GM21367 (cell line): ENCODE measurements around the gene VPS33A.
"Not testable (repeated sequence)": the region's sequence is repeated elsewhere in the genome, so short reads cannot be mapped to it uniquely, and the experiment has no call there.

Source experiments
- ATAC-seq: cut with Tn5 transposase; IDR thresholded peaks from one replicate; pipeline ENCODE4 v1.9.1; 2021; ENCODE audit not compliant: unreplicated experiment

VPS33A gene

DNA sequence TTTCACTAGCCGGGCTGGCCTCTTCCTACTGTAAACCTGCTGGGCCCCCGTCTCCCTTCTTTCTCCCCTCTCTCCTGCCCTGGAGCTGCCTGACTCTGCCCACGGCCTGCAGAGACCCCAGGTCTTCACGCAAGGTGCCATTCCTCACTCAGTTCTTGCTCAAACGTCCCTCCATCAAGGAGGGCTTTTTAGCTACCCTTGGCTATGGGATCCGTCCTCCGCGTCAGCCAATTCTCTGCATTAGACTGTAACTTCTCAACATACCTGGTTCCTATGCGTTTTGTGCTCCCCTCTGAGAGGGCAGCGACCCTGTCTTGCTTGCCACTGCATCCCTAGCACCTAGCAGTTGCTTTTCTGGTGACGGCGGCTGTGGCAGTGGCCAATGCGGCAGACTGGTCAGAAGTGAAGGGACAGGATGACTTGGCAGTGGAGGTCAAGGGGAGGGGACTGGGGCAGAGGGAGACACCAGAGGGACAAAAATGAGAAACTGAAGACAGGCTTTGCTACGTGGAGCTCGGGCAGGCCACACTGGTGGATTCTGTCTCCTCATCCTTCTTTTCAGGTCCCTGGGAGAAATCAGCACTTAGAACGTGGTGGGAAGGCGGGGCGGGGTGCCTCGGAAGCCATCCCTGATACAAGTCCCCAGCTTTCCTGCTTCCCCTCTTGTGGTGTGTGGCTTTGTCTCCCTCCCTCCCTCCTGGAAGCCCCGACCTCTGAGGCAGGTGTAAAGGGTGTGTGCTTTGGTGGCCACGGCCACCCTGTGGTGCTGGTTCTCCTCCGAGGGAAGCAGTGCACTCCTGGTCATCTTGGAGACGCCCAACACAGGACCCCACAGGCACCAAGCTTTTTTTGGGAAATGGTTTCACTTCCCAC, 61.0 kb downstream of the VPS33A start:
- ATAC-seq, result no peak

DNA sequence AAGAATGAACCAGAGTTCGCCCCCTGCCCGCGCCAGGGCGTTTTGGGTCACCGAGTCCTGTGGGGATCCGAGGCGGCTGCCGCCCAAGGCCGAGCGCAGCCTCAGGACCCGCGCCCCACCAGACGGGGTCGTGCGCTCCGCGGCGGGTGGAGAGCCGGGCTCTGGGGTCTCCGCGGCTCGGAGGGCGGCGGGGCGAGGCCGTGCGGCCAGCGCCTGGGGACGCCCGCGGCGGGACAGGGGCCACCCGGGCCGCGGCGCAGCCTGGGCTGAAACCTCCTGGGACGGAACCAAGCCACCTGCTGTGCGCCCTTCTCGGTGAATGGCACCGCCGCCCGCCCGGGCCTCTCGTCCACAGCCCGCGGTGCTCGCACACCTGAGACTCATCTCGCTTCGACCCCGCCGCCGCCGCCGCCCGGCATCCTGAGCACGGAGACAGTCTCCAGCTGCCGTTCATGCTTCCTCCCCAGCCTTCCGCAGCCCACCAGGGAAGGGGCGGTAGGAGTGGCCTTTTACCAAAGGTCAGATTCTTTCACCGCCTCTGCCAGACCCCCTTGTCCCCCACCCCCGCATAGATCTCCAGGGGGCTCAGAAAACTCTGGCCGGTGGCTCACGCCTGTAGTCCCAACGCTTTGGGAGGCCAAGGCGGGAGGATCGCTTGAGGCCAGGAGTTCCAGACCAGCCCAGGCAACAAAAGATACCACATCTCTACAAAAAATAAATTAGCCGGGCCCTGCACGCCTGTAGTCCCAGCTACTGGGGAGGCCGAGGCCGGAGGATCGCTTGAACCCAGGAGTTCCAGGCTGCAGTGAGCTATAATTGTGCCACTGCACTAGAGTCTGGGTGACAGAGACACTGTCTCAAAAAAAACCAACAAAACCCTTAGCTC, 61.9 kb downstream of the VPS33A start:
- ATAC-seq, result no peak

DNA sequence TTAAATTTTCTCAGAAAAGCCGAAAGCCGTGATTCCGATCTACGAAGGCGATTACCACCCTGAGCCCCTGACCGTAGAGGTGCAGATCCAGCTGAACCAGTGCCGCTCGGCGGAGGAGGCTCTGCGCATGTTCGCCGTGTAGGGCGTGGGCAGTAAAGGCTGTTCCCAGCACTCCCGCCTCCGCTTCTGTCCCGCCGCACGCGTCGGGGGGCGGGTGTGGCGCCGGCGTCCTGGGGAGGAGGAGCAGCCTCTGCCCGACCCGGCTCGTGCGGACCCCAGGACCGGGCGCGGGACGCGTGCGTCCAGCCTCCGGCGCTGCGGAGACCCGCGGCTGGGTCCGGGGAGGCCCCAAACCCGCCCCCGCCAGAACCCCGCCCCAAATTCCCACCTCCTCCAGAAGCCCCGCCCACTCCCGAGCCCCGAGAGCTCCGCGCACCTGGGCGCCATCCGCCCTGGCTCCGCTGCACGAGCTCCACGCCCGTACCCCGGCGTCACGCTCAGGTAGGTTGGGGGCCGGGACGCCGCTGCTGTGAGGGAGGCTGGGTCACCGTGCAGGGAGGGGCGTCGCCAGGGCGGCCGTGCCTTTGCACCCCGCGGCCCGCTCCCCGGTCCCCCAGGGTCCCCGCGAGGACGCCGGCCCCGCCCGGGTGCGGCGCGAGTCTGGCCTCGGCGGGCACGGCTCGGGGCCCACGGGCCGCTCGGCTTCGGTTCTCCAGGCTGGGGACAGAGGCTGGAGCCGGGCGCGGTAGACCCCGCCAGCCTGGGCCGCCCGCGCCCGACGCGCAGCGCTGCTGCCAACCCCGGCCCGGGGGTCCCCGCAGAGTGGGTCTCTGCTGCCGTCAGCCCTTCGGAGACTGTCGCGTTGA, 62.8 kb downstream of the VPS33A start, which contains the start of gene B3GNT4:
B3GNT4 (plus strand) TSS at position 409 of the 866 bp plus-strand sequence. CDS start 910 bp downstream, outside the sequence.
- no peak for ATAC-seq

DNA sequence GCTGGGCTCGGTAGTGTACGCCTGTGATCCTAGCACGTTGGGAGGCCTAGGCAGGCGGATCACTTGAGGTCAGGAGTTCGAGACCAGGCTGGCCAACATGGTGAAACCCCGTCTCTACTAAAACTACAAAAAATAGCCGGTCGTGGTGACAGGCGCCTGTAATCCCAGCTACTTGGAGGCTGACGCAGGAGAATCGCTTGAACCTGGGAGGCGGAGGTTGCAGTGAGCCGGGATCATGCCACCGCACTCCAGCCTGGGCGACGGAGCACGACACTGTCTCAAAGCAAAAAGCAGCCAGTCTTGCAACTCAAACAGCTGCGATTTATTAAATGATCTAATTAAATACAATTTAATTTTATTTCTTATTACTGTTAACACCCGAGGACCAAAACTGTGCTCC, 63.5 kb downstream of the VPS33A start:
- ATAC-seq, result not testable (repeated sequence)

DNA sequence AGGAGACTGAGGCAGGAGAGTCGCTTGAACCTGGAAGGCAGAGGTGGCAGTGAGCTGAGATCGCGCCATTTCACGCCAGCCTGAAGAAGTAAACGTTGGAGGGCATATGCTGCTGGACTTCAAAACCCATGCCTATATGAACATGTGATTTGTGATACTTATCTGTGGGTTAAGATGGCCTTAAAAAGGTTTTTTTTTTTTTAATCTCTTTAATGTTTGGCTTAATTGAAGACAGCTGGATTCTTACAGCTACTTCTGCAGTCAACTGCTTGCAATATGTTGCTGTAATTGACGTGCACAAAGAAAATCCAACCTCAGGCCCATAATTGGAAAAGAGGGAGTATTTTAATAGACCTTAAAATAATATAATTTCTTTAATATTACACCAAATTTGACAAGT, 64.3 kb downstream of the VPS33A start:
- no peak for ATAC-seq

DNA sequence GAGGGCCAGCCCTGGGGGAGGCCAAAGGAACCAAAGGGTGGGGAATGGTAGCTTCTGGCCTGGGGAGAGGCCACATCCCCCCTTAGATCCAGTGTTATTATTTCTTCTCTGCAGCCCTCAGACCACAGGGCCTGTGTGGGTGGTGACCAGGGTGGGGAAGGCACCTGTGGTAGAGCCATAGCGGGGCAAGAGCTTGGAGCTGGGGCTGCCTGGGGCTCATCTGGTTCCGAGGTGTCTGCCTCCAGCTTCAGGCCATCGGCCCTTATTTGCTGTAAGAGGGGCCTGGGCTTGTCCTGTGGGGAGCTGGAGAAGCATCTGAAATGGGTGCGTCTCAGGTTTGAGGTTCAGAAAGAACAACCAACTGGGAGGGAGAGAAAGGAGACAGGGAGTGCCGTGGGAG, 64.9 kb downstream of the VPS33A start:
- no peak for ATAC-seq

DNA sequence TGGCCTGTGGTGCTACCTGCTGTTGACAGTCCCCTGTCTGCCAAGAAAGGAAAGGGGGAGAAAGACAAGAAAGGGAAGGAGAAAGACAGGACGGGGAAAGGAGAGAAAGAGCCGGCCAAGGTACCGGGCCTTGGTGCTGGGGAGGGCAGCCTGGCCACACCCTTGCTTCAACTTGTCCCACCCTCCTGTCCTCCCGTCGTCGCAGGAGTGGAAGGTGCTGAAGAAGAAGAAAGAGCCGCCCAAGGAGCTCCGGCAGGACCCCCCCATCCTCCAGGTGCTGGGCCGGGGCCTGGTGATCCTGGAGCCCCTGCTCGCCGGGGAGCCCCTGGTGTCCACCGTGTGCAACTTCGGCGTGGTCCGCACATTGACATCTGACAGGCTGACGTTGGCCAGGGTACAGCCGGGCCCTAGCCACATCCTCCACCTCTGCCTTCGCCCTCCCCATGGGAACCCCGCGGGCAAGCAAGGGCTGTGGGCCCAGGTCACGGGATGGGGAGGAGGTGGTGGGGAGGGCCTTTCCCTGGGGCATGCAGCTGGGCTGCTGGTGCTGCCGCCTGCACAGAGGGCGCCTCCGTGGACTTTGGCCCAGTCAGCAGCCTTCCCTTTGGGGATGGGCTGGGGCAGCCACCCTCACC, 65.6 kb downstream of the VPS33A start:
- ATAC-seq, result no peak

DNA sequence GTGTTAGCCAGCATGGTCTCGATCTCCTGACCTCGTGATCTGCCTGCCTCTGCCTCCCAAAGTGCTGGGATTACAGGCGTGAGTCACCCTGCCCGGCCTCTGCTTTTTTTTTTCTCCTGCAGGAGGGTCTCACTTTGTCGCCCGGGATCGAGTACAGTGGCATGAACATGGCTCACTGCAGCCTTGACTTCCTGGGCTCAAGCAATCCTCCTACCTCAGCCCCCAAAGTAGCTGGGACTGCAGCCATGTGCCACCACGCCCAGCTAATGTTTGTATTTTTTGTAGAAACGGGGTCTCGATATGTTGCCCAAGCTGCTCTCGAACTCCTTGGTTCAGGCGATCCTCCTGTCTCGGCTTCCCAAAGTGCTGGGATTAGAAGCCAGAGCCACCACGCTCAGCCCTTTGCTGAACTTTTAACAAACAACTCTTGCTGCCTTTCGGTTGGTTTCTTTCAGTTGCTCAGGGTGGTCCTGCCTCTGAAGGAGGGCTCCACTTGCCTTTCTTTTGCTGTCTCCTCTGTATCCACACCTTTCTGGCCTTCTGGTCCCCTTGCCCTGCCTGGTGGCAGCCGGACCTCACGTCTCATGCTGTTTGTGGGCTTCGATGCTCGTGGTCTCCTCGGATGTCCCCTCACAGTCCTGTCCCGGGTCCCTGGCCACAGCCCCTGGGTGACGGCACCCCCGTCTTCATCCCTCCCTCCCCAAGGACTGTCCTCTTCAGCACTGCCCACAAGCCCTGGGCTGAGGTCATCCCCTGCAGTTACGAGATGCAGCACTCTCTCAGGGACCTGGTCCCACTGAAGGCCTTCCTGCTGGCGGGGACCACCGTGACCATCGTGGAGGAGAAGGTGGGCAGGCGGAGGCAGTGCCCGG, 66.6 kb downstream of the VPS33A start:
- ATAC-seq, result no peak

DNA sequence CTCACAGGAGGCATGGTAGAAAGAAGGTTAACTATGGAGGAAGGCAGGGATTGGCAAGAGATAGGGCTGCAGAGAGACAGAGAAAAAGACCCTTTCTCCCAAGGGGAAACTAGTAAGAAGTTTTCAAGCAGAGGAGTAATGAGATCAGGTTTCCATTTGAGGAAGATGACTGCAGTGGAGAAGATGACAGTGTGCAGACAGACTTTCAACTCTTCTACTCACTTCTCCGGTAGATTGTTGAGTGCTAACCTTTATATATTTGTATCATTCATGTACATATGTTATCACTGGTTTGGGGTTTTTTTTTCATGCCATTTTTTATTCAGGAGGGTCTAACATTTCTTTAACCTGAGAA, 68.7 kb downstream of the VPS33A start:
- no peak for ATAC-seq

DNA sequence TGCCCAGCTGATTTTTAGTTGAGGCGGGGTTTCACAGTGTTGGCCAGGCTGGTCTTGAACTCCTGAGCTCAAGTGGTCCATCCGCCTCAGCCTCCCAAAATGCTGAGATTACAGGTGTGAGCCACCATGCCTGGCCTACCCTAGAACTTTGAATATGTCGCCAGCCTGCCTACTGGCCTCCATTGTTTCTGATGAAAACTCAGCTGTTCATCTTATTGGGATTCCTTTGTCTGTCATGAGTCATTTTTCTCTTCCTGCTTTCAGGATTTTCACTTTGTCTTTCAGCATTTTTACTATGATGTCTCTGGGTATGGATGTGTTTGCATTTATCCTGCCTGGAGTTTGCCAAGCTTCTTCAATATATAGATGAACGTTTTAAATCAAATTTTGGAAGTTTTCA, 70.9 kb downstream of the VPS33A start:
- ATAC-seq, result no peak

DNA sequence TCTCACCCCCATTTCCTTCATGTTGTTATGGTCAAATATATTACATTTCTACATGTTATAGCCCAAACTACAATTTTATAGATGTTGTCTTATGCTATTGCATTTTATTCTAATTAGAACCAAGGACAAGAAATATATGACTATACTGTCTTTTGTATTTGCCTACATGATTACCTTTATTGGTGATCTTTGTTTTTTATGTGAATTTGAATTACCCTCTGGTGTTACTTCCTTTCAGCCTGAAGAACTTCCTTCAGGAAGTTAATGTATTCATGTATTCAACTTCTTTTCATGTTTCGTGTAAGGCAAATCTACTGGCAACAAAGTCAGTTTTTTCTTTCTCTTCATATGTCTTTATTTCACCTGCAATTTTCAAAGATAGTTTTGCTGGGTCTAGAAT, 71.5 kb downstream of the VPS33A start:
- ATAC-seq, result no peak

DNA sequence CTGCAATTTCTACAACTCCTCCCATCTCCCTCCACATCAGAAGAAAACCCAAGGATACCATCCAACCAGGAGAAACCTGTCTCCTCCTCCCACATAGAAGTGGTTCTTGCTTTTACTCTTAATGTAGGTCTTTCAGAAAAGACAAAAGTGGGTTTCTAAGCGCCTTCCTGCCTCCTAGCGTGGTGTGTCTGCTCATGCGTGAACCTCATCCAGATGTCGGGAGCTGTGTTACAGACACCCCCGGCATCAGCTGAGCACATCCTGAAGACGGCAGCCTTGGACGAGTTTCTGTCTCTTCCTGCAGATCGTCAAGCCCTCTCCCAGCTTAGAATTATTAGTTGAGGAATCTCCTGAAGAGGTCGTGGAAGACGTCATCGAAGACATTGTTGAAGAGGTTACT, 73.9 kb downstream of the VPS33A start:
- no peak for ATAC-seq

DNA sequence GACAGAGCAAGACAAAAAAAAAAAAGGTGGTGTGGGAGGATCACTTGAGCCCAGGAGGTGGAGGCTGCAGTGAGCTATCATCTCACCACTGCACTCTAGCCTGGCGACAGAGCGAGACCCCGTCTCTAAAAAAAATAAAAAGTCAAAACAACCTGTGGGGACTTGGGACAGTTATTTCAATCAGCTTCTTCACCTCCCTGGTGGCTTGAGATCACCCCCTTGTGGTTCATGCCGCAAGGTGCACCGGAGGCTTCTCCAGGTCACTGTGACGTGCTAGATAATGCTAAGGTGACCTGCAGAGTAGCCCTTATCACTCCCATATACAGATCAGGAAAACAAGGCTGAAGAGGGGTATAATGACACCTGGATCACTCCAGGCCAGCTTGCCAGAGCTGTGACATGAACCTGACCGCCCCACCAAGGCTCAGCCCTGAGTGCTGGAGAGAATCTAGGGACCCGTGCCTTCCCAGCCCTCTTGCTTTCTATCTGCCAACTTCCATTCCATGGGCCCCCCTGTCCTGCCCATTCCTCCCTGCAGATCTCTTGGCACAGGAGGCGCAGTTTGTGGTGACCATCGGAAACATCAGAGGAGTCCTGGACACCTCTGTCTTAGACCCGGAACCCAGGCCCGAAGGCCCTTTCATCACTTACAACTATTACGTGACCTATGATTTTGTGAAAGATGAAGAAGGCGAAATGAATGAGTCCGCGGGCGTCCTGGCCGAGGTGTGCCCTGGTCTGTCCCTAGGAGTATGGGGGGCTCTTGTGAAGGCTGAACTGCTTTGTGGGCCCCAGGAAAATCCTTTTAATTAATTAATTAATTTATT, 75.2 kb downstream of the VPS33A start:
- ATAC-seq, result no peak

DNA sequence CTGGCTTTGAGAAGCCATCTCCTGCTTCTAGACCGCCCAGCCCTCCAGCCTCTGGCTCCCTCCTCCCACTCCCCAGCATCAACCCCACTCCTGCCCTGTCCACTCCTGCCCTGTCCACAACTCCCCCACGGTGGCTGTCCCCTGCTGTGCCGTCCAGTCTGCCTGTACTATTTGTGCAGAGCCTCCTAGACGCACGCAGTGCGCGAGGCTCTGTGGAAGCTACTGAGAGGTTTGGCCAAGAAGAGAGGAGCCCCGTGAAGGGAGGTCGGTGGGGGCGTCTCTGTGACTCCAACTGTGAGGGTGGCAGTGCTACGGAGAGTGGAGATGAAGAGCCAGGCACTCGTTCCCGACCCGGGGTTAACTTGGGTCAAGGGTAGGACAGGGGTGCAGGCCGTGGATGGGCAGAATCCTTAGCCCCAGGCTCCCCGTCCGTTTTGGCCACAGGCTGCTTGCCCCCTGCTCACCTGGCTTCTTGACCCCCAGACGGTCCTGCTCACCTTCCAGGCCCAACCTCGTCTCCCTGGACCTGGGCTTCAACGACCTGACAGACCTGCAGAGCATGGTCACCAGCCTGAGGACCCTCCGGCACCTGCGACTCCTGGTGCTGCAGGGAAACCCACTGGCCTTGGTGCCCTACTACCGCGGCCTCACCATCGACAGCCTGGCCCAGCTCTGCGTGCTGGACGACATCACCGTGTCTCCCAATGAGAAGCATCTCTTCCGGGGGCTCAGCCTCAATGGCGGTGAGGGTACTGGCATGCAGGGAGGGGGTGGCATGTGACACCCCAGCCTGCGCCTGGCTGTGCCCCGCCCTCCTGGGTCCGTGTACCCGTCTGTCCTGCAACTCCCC, 76.4 kb downstream of the VPS33A start:
- no peak for ATAC-seq

DNA sequence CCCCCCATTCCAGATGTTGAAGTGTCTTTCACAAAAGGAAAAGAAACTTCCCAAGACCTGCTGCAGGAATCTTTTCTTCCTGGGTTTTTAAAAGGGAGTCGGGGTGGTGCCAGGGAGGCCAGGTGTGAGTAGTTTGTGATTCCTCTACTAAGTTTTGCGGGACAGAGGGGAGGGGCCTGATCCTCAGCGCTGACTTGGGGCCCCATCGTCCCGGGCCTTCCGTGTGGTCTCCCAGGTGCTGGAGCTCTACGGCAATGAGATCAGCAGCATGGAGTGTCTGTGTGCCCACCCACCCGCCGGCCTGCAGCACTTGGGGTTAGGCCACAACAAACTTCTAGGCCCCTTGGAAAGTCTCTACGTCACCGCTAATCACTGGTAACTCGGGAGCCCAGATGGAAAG, 78.8 kb downstream of the VPS33A start:
- no peak for ATAC-seq

DNA sequence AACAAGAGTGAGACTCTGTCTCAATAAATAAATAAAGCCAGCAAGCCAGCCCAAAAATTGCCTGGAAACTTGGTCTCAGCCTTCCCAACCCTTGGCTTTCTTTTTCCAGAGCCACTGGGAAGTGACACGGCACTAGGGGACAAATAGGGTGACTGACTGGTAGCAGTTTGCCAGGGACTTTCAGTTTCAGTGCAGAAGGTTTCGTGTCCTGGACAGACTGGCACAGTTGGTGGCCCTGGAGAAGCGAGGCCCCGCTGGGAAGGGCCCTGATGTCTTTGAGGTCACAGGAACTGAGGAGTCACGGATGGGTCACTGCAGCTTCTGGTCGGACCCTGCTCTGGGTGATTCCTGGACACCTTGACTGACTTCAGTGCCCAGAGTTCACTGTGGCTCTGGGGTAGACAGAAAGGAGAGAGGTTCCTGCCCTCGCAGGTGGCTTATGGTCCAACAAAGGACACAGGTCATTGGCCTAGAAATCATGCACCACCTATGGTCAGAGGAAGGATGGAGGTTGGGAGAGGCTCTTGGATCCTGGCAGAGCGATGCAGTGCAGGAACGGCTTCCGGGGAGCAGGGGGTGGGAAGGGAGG, 80.7 kb downstream of the VPS33A start:
- ATAC-seq, result no peak

DNA sequence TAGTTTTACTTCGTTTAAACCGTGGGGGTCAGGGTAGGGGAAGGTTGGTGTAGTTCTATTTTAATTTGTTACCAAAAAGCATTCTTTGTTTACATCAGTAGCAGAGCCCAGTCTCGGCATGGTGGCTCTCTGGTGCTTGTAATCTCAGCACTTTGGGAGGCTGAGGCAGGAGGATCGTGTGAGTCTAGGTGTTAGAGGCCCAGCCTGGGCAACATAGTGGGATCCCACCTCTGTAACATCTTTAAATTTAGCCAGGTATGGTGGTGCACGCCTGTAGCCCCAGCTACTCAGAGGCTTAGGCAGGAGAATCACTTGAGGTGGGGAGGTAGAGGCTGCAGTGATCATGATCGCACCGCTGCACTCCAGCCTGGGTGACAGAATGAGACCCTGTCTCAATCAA, 81.2 kb downstream of the VPS33A start:
- ATAC-seq, result no peak

DNA sequence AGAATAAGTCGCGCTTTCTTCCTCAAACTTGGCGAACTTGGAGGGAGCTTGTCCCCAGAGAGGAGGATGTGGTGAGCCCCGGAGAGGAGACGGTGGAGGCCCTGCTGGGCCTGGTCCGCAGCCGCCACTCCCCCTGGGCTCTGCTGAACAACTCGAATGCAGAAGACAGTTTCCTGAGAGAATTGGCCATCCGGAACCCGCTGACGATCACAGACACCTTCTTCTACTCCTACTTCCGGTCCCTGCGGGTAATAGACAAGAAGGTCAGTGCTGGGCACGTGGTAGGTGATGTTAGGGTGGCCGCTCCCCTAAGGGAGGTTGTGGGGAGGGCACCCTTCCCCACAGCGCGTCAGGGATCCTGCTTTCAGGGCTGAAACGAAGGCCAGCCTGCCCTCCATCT, 81.8 kb downstream of the VPS33A start:
- no peak for ATAC-seq
